Esophagus mucosa (tissue), 1 donor: ENCODE measurements around the gene CTAGE9. TPM values are rescaled to one million over a fixed set of nuclear protein-coding genes. Genes with fewer than 3 reads are reported as not detected.
"Not testable (repeated sequence)": the region's sequence is repeated elsewhere in the genome, so short reads cannot be mapped to it uniquely, and the experiment has no call there.

Source experiments
- ATAC-seq: fragments of 200-7000 bp; cut with Tn5 transposase; one replicate; pipeline ENCODE4 v1.9.1; 2020
- total RNA-seq: library from RNA; stranded (reverse); gene quantifications from one replicate; pipeline ENCODE4 v1.2.4, GENCODE V29; 2023
- donor health status: DM: yes; HTN: yes; CAD: no.

CTAGE9 gene, protein sequence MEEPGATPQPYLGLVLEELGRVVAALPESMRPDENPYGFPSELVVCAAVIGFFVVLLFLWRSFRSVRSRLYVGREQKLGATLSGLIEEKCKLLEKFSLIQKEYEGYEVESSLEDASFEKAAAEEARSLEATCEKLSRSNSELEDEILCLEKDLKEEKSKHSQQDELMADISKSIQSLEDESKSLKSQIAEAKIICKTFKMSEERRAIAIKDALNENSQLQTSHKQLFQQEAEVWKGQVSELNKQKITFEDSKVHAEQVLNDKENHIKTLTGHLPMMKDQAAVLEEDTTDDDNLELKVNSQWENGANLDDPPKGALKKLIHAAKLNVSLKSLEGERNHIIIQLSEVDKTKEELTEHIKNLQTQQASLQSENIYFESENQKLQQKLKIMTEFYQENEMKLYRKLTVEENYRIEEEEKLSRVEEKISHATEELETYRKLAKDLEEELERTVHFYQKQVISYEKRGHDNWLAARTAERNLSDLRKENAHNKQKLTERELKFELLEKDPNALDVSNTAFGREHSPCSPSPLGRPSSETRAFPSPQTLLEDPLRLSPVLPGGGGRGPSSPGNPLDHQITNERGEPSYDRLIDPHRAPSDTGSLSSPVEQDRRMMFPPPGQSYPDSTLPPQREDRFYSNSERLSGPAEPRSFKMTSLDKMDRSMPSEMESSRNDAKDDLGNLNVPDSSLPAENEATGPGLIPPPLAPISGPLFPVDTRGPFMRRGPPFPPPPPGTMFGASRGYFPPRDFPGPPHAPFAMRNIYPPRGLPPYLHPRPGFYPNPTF
- total RNA-seq: not detected

DNA sequence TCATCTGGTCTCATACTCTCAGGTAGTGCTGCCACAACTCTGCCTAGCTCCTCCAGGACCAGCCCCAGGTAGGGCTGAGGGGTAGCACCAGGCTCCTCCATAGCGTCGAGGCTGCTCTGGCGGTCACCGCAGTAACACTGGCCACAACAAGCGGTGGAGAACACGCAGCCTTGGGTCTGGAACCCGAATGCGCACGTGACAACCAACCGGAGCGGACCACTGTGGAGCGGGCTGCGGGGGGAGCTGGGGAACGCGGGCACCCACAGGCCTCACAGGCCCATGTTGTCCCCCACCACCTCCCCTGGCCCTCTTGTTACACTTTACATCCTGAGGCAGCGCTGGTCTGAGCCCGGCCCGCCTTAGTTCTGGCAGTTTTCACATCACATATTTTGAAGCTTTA, at the start of gene CTAGE9:
TSS of gene CTAGE9 (minus strand) at position 101 of the 400 bp plus-strand sequence. CDS start at position 101, 0 bp downstream.
- not testable (repeated sequence) for ATAC-seq

DNA sequence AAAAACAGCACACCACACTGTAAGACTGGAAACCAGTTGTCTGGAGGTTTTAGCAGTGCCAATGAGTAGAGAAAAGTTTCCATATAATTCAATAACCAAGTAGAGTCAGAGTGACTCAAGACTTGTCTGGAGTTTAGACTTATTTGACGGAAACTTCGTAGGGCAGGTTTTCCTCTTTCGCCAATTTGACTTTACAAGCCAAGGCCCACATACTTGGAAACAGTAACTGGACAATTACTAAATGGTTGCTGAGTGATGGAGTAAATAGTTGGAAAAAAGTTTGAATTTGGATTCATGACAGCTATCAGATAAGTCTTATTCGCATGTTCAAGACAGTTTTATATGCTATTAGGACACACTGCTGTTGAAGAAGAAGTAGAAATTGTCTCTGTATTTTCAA, 48.1 kb upstream of the CTAGE9 start:
- ATAC-seq: no peak

DNA sequence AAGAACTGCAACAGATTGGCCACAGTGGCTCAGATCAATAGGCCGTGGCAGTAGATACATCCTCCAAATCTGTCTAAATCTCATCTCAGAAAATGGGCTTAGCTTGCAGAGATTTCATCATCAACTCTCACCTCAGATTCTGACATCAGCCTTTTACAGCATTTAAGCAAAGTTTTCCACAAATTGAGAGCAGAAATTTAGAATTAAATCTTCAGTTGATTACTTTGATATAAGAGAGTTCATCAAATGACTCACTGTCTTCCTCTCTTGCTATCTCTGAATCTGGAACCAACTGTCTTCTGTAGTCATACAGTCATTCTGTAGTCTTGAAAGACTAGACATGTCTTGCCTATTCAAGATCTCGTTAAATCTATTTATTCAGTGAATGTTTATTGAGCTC, 45.2 kb upstream of the CTAGE9 start:
- no peak for ATAC-seq

DNA sequence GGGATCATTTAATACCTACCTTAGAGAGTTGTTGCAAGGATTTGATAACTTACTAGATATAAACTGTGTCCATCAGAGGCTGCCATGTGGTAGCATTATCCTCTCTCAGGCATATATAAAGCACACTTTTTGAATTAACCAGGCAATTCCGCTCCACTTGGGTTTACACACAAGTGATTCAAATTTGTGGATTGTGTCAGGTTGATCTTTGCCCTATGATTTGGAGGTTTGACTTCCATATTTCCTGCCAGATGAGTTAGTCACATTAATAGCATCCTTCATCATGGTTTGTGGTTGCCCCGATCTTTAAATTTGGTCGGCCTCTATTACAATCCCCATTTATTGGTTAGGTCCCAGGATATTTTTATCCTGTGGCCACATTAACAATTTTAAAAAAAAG, 44.8 kb upstream of the CTAGE9 start:
- ATAC-seq: no peak

DNA sequence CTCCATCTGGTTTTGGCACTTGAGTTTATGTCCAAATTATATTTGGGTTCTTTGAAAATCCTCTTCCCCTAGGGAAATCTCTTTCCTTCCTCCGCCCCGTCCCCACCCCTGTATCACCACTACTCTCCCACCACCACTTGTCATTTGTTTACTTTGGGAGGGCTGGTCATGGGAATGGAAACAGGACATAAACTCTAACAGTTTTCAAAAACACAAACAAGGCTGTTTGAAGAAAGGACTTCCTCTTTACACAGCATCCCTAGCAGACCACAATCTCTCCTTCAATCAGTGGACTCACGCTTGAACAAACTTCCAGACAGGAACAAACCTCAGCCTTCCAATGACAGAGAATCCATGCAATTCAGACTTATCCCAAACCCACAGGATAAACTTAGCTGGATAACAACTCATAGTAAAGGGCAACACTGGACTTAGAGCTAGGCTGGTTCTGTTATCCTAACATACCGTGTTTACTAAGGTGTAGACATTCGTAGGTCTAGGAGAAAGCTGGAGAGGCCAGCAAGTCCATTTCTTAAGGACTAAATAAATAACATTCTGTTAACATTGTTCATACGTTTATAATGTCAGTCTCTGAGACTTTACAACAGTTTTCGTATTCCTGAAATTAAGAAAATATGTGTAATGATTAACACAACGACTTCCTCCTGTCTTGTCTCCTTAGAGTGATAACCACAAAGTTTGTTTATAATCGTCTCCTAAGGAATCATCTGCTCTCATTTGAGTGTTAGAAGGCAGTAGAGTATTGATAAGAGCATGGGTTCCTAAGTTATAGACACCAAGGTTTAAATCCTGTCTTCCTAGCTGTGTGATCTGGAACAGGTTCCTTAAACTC, 44.1 kb upstream of the CTAGE9 start:
- no peak for ATAC-seq

DNA sequence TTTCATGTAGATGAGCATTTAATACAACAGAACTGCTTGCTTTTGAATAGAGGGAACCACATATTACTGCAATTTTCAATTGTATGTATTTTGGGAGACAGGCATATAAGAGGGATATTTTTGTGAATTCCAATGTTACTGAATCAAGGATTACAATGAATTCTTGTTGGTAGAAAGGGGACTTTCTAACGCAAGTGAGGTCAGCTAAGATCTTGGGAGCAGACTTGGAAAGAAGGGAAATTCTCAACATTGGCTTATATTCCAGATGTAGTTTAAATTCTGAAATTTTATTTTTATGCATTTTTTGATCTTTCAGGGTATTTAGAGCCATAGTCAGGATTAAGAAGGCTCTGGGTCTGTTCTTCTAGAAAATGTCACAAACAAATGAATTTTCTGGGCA, 43.3 kb upstream of the CTAGE9 start:
- no peak for ATAC-seq

DNA sequence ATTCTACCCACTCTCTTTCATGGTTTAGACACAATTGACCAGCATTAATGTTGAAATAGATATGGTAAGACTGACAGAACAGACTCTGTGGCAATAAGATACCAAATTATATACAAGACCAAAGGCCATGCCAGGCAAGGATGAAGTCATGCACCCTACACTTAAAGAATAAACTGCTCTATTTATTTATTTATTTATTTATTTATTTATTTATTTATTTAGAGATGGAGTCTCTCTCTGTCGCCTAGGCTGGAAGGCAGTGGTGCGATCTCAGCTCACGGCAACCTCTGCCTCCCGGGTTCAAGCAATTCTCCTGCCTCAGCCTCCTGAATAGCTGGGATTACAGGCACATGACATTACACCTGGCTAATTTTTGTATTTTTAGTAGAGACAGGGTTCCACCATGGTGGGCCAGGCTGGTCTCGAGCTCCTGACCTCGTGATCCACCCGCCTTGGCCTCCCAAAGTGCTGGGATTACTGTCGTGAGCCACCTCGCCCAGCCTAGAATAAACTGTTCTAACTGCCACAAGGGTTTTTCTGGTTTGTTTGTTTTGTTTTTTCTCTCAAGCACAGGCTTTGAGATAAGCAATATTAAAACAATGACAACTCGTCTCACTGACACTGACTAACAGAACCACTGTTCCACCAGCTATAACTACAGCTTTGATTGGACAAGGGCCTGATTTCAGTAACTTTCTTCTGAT, 40.3 kb upstream of the CTAGE9 start:
- ATAC-seq: not testable (repeated sequence)

DNA sequence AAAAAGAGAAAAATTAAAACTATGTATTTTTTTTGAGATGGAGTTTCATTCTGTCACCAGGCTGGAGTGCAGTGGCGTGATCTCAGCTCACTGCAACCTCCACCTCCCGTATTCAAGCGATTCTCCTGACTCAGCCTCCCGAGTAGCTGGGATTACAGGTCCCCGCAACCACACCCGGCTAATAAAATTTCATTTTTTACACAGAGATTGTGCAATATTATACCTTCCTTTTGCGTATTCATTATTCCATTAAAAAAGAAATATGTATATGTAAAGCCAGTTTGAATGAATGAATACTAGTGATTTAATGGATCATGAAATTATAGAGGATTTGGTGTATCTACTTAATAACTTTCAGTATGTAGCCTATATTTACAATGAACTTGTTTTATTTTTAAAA, 38.2 kb upstream of the CTAGE9 start:
- ATAC-seq: no peak

DNA sequence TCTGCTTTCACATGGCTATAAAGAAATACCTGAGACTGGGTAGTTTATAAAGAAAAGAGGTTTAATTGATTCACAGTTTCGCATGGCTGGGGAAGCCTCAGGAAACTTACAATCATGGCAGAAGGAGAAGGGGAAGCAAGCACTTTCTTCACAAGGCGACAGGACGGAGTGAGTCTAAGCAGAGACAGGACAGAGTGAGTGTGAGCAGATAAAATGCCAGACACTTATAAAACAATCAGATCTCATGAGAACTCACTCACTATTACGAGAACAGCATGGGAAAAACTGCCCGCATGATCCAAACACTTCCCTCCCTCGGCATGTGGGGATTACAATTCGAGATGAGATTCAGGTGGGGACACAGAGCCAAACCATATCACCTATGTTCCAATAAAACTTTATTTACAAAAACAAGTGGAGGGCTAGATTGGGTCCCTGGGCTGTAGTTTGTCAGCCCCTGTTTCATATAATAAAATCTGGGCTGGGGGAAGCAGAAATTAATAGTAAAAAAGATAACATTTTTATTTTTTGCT, 37.1 kb upstream of the CTAGE9 start:
- ATAC-seq: no peak

DNA sequence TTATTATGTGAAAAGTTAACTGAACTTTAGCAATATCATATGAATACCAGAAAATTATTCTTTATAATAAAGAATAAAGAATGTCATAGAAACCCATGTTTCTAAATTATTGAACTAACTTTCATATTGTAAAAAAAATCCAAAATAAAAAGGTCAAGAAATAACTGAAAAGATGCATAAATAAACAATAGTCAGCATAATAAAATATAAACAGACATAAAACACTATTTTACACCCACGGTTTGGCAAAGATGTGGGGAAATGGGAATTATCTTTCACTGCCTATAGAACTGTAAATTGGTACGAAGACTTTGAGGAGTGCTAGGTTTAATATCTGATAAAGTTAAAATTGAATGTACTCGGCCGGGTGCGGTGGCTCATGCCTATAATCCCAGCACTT, 34.7 kb upstream of the CTAGE9 start:
- ATAC-seq: no peak

DNA sequence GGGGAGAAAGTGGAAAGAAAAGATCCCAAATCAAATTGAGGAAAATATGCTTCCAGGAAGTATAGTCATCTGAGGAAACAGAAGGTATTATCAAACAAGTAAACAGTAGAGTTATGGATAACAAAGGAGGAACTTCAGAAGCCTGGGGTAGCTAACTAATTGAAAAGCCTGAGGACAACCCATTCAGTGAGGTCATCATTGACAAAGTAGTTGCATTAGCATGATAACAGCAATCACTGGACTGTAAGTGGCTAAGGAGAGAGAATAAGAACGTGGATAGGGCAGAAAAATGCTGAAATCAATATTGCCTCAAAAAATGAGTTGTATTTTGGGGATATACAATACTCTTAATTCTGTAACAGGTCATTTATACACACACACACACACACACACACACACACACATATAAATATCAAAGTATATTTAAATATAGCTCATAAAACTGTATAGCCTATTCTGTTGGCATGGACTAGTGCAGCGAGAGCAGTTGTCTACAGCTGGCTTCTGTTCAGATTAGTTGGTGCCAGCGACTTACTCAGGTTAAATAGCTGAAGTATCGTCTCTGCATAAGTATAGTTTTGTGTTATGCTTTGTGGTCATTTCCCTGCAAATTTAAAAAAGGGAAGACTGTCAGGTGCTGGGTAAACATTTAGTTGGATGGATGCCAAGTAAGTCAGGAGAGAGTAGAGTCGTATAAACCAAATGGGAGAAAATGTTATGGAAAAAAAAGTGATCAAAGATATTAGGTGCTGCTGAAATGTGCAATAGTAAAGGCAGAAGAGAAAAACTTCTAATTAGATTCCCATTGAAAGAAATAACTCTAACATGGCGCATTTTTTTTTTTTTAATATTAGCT, 33.8 kb upstream of the CTAGE9 start:
- no peak for ATAC-seq

DNA sequence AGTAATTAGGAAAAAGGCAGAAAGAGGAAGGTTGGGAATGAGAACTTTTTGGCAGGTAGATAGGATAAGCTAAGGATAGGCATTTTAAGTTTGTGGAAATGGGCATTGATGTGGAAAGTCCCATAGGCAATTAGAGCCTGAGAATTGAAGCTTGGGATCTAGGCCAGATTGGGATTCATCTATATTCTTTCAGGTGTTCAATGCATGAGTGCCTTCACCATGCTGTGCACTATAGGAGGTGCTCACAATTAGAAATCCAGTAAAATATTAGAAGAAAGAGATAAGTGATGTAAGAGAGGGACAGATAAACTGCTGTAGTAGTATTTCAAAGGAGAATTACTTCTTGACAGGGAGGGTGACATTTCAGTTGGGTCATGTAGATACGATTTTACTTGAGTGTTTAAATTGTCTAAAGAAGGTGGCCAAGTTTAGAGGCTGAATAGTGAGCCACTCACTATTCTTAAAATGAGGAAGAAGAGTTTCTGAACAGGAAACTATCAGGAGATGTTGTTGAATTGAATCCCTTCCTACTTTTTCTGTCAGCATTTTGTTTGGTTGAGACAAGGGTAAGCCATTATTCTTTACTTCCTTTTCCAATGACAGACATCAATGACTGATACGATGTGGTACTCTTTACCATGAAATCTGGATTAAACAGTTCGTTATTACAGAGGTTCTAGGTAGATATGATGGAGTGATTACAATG, 31.0 kb upstream of the CTAGE9 start:
- no peak for ATAC-seq

DNA sequence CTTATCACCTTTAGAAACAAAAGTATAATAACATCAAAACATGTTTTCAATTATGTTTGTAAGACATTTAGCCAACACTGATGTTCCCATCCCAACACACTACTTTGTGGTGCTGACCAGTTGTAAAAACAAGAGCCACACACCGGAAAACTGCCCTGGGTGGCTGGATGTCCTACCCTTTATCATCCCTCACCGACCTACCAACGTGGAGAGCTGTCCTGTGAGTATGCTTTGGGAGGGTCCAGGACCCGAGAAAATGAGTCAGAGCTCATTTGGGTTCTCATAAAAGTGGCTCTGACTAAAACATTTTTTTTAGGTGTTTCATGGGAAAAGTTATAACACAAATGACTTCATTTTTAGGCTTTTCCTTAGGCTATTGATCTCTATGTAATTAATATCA, 29.3 kb upstream of the CTAGE9 start:
- ATAC-seq: no peak

DNA sequence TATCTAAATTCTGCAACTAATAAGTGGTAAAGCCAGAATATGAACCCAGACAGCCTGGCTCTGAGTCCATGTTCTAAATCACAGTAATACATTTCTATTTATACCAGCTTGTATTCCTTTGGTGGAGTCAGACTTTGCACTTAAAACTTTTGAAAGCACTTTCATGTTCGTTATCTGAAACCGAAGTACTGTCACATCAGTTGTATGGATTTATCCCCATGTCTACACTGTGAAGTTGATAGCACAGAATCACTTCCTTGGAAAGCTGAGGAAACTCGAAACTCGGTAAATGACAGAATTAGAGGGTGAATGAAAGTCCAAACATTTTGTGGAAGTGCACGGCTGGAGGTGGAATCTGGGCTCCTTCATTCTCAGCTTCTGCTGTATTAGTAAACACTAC, 28.3 kb upstream of the CTAGE9 start:
- no peak for ATAC-seq

DNA sequence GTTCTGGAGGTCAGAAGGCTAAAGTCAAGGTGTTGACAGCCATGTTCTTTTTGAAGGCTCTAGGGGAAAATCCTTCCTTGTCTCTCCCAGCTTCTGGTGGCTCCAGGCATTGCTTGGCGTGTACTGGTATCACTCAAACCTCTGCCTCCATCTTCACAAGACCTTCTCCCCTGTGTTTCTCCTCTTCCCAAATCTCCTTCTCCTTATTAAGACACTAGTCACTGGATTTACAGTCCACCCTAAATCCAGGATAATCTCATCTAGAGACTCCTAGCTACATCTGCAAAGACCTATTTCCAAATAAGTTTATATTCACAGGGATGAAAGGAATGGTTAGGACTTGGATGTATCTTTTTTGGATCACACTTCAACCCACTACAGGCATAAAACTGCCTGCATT, 26.0 kb upstream of the CTAGE9 start:
- ATAC-seq: no peak

DNA sequence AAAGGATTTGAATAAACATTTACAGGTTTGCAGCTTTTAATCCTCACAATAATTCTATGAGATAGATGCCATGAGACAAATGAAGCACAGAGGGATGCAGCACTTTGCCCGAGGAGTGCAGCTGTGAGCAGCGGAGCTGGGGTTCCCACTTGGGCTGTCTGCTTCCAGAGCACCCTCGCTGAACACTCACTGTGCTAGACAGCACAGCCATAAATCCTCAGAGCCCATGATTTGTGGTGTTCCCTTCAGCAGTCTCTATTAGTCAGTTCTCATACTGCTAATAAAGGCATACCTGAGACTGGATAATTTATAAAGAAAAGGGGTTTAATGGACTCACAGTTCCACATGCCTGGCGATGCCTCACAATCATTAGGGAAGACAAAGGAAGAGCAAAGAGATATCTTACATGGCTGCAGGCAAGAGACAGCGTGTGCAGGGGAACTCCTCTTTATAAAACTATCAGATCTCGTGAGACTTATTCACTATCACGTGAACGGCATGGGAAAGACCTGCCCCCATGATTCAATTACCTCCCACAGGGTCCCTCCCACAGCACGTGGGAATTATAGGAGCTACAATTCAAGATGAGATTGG, 25.3 kb upstream of the CTAGE9 start:
- ATAC-seq: no peak

DNA sequence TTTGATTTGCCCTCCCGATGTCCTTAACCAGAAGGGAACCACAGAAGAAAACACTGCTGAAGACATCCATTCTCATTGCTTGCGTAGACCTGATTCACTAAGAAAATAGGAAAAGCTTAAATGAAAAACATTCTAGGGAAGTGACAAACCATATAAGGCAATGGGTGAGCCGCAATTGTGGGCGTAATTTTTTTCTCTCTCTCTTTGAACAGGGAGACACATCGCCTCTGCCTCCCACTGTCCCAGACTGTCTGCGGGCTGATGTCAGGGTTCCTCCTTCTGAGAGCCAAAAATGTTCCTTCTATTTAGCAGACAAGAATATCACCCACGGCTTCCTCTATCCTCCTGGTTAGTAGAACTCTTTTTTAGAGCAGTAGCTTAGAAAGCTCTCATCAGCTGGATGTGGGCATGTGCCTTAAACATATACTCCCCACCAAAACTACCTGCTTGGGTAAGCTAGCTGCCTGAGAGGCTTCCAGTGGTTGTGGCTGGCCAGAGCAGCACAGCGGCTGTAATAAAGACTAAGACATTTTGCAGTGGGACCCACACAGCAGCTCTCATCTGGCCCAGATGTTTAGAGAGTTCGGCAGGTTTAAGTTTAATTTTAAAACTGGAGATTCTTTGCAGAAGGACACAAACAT, 22.7 kb upstream of the CTAGE9 start:
- ATAC-seq: no peak

DNA sequence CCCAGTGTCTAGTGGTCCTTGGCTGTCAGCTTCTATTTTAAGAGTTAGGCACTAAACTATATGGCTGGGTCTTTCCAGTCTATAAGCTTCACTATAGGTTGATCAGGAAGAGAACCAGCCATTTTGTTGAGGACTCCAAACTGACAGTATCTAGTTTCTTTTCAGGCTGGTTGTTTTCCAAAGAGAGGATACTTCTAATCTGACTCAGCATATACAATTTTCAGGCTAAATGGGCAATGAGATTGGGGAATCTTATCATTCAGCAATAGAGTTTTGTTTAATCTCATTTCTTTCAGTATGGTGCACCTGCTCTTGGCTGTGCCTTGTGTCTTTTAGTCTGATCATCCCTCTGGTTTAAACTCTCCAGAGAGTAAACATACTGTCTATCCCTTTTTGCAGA, 20.4 kb upstream of the CTAGE9 start:
- ATAC-seq: no peak

DNA sequence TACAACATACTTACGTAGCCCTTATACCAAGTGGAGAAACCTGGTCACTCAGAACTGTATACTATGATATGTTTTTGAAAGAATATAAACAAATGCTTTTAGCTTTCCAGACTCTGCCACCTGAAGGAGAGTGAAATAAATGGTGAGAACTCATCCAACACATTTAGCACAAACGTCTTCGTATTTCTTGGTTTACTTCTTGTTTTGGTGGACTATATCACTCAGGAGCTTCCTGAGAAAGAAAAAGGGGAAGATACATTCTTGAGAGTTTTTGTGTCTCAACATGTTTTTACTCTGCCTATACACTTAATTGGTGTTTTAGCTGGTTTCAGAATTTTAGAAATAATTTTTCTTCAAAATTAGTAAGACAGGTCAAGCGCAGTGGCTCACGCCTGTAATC, 19.4 kb upstream of the CTAGE9 start:
- no peak for ATAC-seq

DNA sequence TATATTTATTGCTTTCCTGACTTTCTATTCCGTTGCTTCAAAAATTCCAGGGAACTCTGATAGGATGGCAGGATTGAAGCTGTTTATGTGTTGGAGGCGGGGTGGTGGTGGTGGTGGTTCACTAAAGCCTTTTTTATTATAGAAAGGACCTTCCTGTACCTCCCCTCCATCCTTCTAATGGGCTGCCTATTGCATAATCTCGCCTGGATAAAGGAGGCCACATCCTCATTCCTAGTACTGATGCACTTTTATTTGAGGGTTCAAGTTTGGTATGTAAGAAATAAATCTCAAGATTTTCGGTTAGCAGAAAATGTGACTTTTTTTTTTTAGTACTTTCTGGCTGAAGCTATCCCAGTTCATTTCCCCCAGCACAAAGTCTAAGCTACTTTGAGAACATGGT, 18.7 kb upstream of the CTAGE9 start:
- no peak for ATAC-seq
